Fibroblast of skin of right biceps (primary cell): ENCODE results near the gene CTU1.
"Not testable (repeated sequence)": the region's sequence is repeated elsewhere in the genome, so short reads cannot be mapped to it uniquely, and the experiment has no call there.

Experiments used
- DNase-seq: peaks from one replicate; pipeline ENCODE4 v3.0.0-alpha.2; 2013

CTU1 gene

DNA sequence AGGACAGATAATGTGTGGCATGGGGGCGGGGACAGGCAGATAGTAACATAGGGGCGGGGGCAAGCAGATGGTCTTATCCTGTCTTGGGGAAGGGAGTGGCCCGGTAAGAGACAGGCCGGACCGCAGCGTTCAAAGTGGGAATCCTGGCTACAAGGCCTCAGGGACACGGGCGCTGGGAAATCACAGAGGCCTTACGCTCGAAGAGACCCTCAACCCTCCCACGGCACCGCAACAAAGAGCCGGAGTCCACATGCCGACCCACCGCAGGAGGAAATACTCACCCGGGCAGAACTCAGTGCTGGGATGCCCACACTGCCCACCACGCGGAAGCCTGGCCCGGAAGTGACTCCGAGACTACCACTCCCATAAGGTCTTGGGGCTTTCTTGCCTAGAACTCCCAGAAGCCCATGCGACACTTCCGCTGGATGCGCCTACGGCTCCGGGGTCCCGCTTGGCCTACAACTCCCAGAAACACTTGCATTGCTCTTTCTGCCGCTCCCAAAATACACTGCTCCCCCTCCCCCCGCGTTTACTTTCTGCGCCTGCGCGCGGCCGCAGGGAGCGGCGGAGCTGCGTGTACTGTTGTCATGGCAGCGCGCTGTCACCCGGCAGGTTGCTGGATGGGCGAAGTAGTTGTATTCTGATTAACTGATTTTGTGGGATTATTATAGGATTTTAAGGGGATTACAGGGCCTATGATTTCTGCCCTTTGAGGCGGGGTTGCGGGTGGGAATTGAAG lies at the start of gene CTU1:
Gene CTU1, minus strand, starts transcription at position 344 of the 739 bp plus-strand sequence. CDS start 3,840 bp downstream, outside the sequence.
- DNase-seq: peak; percentile 99

- no peak for DNase-seq
These were observed 49.1 kb upstream of the CTU1 start for GRCh38 chr19:51157265-51157664.

- no peak for DNase-seq
These were observed 48.5 kb upstream of the CTU1 start for GRCh38 chr19:51156710-51157109.

DNA sequence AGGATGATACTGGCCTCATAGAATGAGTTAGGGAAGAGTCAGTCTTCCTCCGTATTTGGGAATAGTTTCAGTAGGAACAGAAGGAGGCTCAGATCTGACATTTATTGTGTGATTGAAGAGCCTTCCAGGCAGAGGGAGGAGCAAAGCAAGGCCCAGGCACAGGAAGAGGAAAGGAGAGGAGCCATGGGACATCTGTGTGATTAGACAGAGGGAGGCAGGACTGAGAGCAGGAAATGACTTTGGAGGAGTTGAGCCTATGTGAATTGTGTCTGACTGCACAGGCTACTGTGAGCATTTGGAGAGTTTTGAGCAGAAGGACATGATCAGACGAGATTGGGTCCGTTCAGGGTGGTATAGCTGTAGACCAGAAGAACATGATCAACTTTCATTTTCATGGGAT lies 42.4 kb upstream of the CTU1 start:
- DNase-seq: no peak

GRCh38 chr19:51148580-51148979 lies 40.4 kb upstream of the CTU1 start:
- DNase-seq: no peak

DNA sequence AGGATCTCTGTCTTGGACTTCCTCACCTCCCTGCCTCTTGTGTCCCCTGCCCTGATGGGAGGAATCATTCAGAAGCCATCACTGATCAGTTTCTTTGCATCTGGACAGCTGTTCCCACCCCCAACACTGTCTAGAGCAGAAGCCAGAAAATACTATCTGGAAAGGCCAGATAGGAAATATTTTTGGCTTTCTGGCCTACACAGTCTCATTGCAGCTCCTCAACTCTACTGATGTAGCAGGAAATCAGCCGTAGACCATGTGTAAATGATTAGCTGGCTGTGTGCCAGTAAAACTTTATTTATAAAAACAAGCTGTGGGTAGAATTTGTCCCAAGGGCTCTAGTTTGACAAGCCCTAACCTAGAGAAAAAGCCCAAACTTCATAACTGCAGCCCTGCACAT lies 39.5 kb upstream of the CTU1 start:
- no peak for DNase-seq

DNA sequence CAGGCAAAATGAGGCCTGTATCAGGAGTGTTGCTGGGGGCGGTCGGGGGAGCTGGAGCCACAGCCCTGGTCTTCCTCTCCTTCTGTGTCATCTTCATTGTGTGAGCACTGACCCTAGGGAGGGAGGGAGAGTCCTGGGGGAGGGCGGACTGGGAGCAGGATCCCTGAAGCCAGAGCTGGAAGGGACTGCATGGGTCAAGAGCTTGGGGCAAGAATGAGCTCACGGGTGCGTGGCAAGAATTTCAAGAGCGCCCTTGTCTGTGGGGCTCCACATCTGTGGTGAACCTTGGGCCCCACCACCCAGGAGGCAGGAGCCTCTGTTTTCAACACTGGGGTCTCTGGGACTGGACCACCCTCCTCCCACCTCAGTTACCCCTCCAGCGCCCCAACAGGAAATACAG lies 38.5 kb upstream of the CTU1 start:
- no peak for DNase-seq

- DNase-seq: no peak
These were observed 37.8 kb upstream of the CTU1 start for GRCh38 chr19:51145916-51146493.

GRCh38 chr19:51144482-51145045 lies 36.4 kb upstream of the CTU1 start:
- DNase-seq: no peak

DNA sequence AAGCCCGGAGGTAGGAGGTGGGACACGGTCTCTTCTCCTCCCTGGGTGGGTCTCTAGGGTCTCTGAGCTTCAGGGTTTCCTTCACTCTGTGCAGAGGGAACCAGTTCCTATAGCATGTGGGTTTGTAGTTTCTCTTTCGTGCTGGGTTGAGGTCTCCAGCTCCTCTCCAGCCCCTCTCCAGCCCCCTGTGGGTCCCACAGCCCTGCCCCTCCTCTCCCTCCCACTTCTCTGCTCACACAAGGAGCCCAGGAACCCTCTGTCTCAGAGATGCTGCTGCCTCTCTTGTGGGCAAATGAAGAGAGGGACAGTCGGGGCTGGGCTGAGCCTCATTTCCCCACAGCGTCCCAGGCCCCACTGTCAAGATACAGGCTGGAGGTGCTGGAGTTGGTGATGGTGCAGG lies 35.3 kb upstream of the CTU1 start:
- no peak for DNase-seq

DNA sequence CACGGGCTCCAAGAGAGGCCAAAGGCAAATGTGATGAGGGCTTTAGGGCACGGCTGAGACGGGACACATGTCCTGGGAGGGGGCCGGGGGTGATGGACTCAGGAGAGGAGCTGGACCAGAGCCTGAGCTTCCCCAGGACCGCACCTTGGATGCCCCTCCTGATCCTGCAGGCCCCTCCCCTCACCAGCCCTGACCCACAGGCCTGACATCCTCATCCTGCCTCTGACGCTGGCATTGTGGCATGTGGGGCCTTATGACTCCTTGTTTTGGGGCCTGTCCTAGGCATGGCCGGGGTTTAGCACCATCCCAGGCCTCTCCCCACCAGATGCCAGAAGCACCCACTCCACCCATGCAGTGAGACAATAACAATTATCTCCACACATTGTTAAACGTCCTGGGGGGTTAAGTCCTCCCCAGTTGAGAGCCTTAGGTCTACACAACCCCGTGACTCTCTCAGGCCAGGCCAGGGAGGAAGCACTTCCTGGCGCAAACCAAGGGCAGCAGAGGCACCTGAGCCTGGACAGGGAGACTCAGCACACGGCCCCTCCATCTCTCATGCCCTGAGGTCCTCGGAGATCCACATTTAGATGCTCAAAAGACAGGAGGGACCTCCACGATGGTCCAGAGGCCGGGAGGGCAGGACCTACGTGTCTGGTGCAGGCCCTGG lies 34.7 kb upstream of the CTU1 start:
- not testable (repeated sequence) for DNase-seq

DNA sequence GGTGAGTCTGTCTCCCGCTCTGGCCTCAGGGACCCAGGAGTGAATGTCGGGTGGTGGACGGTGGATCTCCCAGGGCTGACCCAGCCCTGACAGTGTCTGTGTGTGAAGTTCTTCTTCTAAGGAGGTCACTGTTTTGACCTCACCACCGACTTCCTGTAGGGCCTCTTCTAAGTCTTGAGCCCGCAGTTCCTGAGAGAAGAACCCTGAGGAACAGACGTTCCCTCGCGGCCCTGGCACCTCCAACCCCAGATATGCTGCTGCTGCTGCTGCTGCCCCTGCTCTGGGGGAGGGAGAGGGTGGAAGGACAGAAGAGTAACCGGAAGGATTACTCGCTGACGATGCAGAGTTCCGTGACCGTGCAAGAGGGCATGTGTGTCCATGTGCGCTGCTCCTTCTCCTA lies 33.9 kb upstream of the CTU1 start, which contains the start of gene SIGLEC7:
Gene SIGLEC7, plus strand, starts transcription at position 183 of the 400 bp plus-strand sequence. Its CDS starts 69 bp downstream, at position 252.
- no peak for DNase-seq

GRCh38 chr19:51141181-51141580 lies 33.0 kb upstream of the CTU1 start:
- DNase-seq: no peak

DNA sequence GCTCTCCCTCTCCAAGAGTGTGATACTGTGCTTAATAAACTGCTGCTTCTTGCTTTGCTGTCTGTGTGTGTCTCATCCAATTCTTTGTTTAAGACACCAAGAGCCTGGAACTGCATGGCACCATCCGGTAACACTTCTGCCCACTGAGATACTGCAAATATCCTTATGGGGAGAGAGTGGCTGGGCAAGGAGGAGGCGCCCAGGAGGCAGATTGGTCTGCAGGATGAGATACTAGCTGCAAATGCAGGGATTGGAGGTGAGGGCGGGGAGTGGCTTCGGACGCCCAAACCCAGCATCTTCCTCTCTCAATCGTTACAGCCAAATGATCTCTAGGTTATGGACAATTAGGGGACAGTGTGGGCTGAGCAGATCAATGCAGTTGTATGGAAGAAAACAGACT lies 32.2 kb upstream of the CTU1 start:
- DNase-seq: no peak

DNA sequence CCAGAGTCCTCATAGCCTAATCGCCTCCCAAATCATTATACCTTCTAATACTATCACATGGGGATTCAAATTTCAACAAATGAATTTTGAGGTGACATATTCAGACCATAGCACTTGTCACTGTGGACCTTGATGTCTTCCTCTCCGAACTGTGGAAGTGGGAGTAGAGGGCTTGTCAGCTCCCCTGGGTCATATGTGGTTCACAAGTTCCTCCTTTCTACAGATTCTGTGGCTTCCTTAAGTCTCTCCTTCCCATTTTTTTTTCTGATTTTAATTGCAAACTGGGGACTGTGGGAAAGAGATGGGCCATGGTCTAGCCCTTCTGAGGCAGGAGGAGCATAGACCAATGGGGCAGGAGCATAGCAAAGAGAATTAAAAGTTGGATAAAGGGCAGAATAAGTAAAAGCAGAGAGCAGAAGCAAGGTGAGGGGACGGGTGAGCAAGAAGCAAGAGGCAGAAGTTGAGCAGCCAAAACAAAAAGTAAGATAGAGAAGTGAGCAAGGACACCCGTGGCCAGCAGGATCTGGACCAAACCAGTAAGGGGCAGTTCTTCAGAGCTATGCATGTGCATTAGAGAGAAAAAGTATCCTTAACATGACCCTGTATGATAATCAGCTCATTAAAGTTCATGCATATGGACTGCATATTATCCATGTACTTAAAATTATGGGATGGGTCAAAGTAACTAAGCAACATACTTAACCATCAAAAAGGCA lies 31.2 kb upstream of the CTU1 start:
- no peak for DNase-seq

- no peak for DNase-seq
These were observed 30.4 kb upstream of the CTU1 start for GRCh38 chr19:51138549-51138979.

GRCh38 chr19:51137792-51138425 lies 29.7 kb upstream of the CTU1 start:
- DNase-seq: no peak

- DNase-seq: no peak
These were observed 28.8 kb upstream of the CTU1 start for GRCh38 chr19:51136851-51137551.

DNA sequence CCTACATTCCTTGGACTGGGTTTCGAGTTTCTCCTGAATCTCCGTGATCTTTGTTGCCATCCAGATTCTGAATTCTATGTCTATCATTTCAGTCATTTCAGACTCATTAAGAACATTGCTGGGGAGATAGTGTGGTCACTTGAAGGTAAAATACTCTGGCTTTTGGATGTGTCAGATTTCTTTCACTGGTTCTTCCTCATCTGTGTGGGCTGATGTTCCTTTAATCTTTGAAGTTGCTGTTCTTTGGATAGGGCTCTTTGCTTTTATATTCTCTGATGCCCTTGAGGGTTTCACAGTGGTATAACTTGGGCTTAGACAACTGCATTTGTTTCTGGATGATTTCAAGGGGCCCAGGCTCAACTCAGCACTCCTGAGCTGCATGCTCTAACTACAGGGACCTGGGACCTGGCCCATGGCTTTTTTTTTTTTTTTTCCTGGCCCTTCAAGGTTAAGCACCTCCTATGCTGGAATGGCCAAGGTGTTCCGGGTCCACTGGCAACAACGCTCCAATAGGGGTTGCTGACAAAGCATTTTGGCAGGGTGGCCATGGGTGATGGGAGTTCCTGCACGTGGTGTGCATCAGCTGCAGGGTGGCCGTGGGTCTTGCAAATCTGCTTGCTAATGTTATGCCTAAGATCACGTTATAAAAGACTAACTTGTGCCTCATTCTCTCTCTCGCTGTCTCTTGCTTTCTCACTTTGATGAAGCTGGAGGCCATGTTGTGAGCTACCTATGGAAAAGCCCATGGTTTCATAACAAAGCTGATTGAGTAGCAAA lies 28.0 kb upstream of the CTU1 start:
- DNase-seq: no peak

- DNase-seq: no peak
These were observed 26.8 kb upstream of the CTU1 start for GRCh38 chr19:51135004-51135403.
